A673 (cell line): ENCODE data around the gene GTPBP1.

Experiments used
- CTCF ChIP-seq: fragments of 300-800, 200-600 bp; sonication (generic); conservative IDR thresholded peaks from 2 replicates; pipeline ENCODE4 v1.5.1; 2017; ENCODE audit warnings: low read depth, mild to moderate bottlenecking, antibody characterized with exemption, low read length, moderate library complexity, mixed read lengths
- EZH2 ChIP-seq: fragments of 200-600 bp; sonication (generic); IDR thresholded peaks from 2 replicates; pipeline ENCODE4 v1.6.1; 2017; ENCODE audit warnings: borderline replicate concordance, low read depth, mild to moderate bottlenecking, mixed read lengths, antibody characterized with exemption, low read length; ENCODE audit not compliant: poor library complexity, severe bottlenecking

DNA sequence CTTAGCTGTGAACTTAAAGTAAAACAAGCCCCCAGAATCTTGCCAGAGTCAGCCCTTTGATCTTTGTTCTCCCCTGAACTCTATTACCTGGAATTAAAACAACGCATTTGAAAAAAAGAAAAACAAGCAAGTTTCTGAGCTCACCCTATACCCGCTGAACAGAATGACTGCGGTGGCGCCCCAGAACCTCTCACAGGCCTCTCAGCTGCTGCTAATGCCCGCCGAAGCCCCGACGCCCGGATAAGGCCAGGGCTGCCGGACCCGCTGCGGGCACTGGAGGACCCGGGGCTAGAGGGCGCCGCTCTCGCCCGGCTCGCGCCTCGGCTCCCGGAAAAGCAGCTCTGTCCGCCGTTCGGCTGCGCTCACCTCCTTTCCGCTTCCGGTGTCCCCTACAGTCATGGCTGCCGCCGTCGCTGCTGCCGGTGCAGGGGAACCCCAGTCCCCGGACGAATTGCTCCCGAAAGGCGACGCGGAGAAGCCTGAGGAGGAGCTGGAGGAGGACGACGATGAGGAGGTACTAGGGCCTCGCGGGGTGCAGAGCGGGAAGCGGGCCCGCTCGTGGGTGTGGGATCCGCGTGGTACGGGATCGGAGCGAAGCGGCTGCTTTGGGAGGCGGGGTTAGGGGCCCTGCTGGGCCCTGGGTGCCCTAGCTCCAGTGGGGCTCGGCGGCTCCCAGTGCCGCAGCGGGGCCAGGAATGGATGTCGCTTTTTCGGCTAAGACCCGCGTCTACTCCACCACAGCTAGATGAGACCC is 24.0 kb upstream of the GTPBP1 start, which contains the start of gene TOMM22:
- TF ChIP-seq CTCF (peak; percentile 91), EZH2 (no peak)
